Esophagus squamous epithelium (tissue), 4 donors: ENCODE measurements around the gene CD302.

ENCODE experiments used
- POLR2A ChIP-seq, 4 donors: fragments of 450-650 bp; IDR thresholded peaks; one replicate each; pipeline ENCODE4 v1.6.1; 2017; ENCODE audit warnings: antibody characterized with exemption in 4 of 4, mild to moderate bottlenecking in 4 of 4, moderate library complexity in 3 of 4
- TF ChIP-seq, protein P1 (sequence below), 6 experiments: fragments of 450-650 bp in 4 of 6; fragments of 200-600 bp in 2 of 6; sonication (generic) in 2 of 6; IDR thresholded peaks; one replicate each; pipeline ENCODE4 v1.5.1; 2016 to 2019; ENCODE audit warnings: antibody characterized with exemption in 6 of 6, mild to moderate bottlenecking in 4 of 6, moderate library complexity in 4 of 6

DNA sequence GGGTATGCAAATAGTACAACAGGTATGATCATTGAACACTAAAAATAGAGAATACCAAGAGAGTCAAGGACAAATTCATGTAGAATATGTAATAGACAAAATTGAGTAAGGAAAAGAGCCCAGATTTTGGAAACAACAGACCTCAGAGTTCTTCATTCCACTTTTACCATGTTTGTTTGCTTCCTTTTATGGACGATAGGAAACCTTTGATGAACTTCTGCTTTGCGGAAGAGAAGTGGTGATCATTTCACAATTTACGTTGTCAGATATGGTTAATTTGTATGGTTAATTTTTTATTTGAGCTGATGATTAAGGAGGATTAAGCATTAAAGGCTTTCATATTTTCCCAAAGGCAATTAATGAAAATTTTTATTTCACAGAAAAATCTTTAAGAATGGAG, 69.4 kb downstream of the CD302 start:
- TF ChIP-seq, protein P1, sequence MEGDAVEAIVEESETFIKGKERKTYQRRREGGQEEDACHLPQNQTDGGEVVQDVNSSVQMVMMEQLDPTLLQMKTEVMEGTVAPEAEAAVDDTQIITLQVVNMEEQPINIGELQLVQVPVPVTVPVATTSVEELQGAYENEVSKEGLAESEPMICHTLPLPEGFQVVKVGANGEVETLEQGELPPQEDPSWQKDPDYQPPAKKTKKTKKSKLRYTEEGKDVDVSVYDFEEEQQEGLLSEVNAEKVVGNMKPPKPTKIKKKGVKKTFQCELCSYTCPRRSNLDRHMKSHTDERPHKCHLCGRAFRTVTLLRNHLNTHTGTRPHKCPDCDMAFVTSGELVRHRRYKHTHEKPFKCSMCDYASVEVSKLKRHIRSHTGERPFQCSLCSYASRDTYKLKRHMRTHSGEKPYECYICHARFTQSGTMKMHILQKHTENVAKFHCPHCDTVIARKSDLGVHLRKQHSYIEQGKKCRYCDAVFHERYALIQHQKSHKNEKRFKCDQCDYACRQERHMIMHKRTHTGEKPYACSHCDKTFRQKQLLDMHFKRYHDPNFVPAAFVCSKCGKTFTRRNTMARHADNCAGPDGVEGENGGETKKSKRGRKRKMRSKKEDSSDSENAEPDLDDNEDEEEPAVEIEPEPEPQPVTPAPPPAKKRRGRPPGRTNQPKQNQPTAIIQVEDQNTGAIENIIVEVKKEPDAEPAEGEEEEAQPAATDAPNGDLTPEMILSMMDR (IDR thresholded peaks at IDR 0.05): no peak
- no peak for TF ChIP-seq POLR2A (IDR thresholded peaks at IDR 0.05)
